Karpas-422 (cell line): Measurements from ENCODE around the gene NUP98. TPM values are rescaled to one million over a fixed set of nuclear protein-coding genes. Genes with fewer than 3 reads are reported as not detected.
A peak's percentile ranks its signal among the peaks of the same experiment; 100 is the strongest.

ENCODE experiments used
- DNase-seq: peaks from one replicate; pipeline ENCODE4 v3.0.0-alpha.2; 2015
- H2AFZ ChIP-seq: fragments of 200-600 bp; sonication (generic); 2 replicates; pipeline ENCODE4 v1.6.1; 2014; ENCODE audit warnings: antibody characterized with exemption, low read length, mixed read lengths
- H3K27ac ChIP-seq: fragments of 200-600 bp; sonication (generic); 2 replicates; pipeline ENCODE4 v1.5.1; 2014; ENCODE audit warnings: mild to moderate bottlenecking, low read length, moderate library complexity
- H3K27me3 ChIP-seq: fragments of 200-600 bp; sonication (generic); 2 replicates; pipeline ENCODE4 v1.6.1; 2014; ENCODE audit warnings: low read length, mixed read lengths
- H3K36me3 ChIP-seq: fragments of 200-600 bp; sonication (generic); 2 replicates; pipeline ENCODE4 v1.6.1; 2014; ENCODE audit warnings: low read length, mixed read lengths; ENCODE audit not compliant: insufficient read depth
- H3K4me1 ChIP-seq: fragments of 200-600 bp; sonication (generic); 2 replicates; pipeline ENCODE4 v1.6.1; 2014; ENCODE audit warnings: mild to moderate bottlenecking, low read length, mixed read lengths
- H3K4me2 ChIP-seq: fragments of 200-600 bp; sonication (generic); 2 replicates; pipeline ENCODE4 v1.6.1; 2014; ENCODE audit warnings: low read length, low read depth, mild to moderate bottlenecking; ENCODE audit not compliant: poor library complexity, severe bottlenecking
- H3K4me3 ChIP-seq: fragments of 200-600 bp; sonication (generic); 2 replicates; pipeline ENCODE4 v1.5.1; 2014; ENCODE audit warnings: mild to moderate bottlenecking, antibody characterized with exemption, low read length, mixed read lengths
- H3K79me2 ChIP-seq: fragments of 200-600 bp; sonication (generic); 2 replicates; pipeline ENCODE4 v1.6.1; 2014; ENCODE audit warnings: mild to moderate bottlenecking, low read length, mixed read lengths
- H3K9ac ChIP-seq: fragments of 200-600 bp; sonication (generic); 2 replicates; pipeline ENCODE4 v1.6.0; 2014; ENCODE audit warnings: low read length
- H3K9me2 ChIP-seq: fragments of 200-600 bp; sonication (generic), shearing (Covaris generic); replicated peaks from 2 replicates; pipeline ENCODE4 v1.6.0; 2014; ENCODE audit warnings: mild to moderate bottlenecking, low read length, moderate library complexity; ENCODE audit not compliant: insufficient read depth
- H3K9me3 ChIP-seq: fragments of 300-700, 200-600 bp; sonication (generic); 2 replicates; pipeline ENCODE4 v1.6.1; 2014; ENCODE audit warnings: low read length, mixed read lengths
- H4K20me1 ChIP-seq: fragments of 200-600 bp; sonication (generic); 2 replicates; pipeline ENCODE4 v1.6.1; 2014; ENCODE audit warnings: mild to moderate bottlenecking, antibody characterized with exemption, low read length, low read depth; ENCODE audit not compliant: insufficient read depth
- total RNA-seq: library from RNA; depleted of rRNA; stranded (reverse); fragments of >200 nt; shearing (Covaris generic); gene quantifications from 2 replicates; pipeline ENCODE4 v1.2.3, GENCODE V29; 2014; ENCODE audit warnings: low replicate concordance; rRNA removed

The NUP98 gene
- total RNA-seq = 123 and 124 TPM in 2 replicates

DNA sequence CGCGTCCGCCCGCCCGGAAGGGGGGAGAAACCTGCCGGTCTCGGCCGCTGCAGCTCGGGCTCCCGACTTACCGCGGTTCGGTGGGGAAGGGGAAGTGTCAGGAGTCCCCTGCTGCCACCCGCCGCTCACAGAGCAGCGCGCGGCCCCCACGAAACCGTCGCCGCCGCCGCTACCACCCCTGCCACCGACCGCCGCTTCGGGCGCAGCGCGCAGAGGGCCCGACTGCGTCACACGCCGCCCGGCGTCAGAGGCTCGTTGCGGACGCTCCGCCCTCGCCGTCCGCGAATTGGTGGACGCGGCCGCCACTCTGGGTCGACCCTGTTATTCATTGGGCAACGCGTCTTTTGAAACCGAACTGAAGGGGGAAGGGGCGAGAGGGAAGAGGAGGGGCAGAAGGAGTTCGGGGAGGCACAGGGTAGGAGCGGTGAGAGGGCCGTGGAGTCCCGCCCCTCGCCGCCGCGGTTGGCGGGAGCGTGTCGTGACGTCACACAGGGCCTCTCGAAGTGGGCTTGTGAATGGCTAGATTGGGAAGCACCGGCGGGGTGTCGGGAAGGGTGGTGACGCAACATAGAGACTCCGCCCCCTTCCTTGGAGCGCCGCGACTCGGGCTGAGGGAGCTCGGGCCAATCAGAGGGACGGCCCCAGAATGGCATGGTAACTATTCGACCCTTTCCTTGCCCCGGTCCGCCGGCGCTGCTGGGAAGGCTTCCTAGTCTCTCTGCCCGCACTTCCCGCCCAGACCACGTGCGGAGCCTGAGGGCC, at the start of gene NUP98:
NUP98 (minus strand) TSS at position 226 of the 762 bp plus-strand sequence. CDS start 15,437 bp downstream, outside the sequence.
- Histone ChIP-seq H4K20me1 (peaks cover 38% of the 10 kb centered on the region), H3K36me3 (peaks cover 27% of the 10 kb centered on the region), H3K79me2 (peaks cover 48% of the 10 kb centered on the region), H3K4me3 (peak within 1 kb of the TSS; percentile 92), H3K27me3 (no peaks in the 10 kb centered on the region), H3K27ac (peak within 1 kb of the TSS; percentile 58; the same call in 1 of the 2 replicates), H3K9me2 (no peaks in the 10 kb centered on the region), H3K9me3 (no peaks in the 10 kb centered on the region), H3K9ac (peak within 1 kb of the TSS; percentile 93), H3K4me1 (peaks cover 32% of the 10 kb centered on the region), H2AFZ (peak within 1 kb of the TSS; percentile 69; the same call in 1 of the 2 replicates), H3K4me2 (peak within 1 kb of the TSS; percentile 83)
- peak; percentile 100 for DNase-seq

DNA sequence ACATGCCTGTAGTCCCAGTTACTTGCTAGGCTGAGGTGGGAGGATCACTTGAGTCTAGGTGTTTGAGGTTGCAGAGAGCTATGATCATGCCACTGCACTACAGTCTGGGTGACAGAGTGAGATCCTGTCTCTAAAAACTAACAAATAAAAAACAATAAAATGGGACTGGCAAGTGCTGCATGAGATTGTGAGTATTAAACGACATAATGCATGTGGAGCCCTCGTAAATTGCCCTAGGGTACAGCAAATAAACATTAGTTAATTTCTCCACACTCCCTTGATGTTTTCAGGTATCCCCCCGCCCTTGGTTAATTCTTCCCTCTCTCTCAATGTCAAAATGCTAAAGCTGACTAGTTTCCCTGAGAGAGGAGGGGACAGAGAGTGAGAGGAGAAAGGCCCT, 48.3 kb upstream of the NUP98 start:
- Histone ChIP-seq H3K4me1 (peaks cover 10% of the 10 kb centered on the region), H3K27me3 (no peaks in the 10 kb centered on the region), H3K27ac (no peak overlapping the region), H4K20me1 (no peaks in the 10 kb centered on the region), H3K9me3 (no peaks in the 10 kb centered on the region), H3K9me2 (no peaks in the 10 kb centered on the region), H3K4me3 (no peak overlapping the region), H3K4me2 (no peak overlapping the region), H3K9ac (no peak overlapping the region), H3K36me3 (no peaks in the 10 kb centered on the region), H3K79me2 (no peaks in the 10 kb centered on the region; the same call in 1 of the 2 replicates), H2AFZ (no peak overlapping the region)
- DNase-seq = no peak

DNA sequence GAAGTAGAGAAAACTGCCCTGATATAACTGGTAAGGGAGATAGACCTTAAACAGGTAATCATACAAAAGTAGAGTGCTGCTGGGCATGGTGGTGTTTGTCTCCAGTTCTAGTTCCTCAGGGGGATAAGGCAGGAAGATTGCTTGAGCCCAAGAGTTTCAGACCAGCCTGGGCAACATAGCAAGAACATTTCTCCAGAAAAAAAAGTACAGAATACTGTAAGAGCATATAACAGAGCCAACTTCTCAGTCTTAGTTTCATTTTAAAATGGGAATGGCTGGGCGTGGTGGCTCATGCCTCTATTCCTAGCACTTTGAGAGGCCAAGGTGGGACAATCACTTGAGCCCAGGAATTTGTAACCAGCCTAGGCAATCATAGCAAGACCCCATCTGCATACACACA, 47.9 kb upstream of the NUP98 start:
- H4K20me1 ChIP-seq = no peaks in the 10 kb centered on the region
- H3K9ac ChIP-seq = no peak overlapping the region
- H3K36me3 ChIP-seq = no peaks in the 10 kb centered on the region
- H2AFZ ChIP-seq = no peak overlapping the region
- H3K9me3 ChIP-seq = no peaks in the 10 kb centered on the region
- no peaks in the 10 kb centered on the region for H3K9me2 ChIP-seq
- H3K27me3 ChIP-seq = no peaks in the 10 kb centered on the region
- H3K79me2 ChIP-seq = peaks cover 4% of the 10 kb centered on the region
- no peak overlapping the region for H3K4me2 ChIP-seq
- no peak for DNase-seq
- H3K27ac ChIP-seq = no peak overlapping the region
- peaks cover 10% of the 10 kb centered on the region for H3K4me1 ChIP-seq
- H3K4me3 ChIP-seq = no peak overlapping the region

- Histone ChIP-seq H3K4me3 (no peak overlapping the region), H3K9me3 (no peaks in the 10 kb centered on the region), H3K36me3 (no peaks in the 10 kb centered on the region), H3K9ac (no peak overlapping the region), H3K27ac (no peak overlapping the region), H3K27me3 (no peaks in the 10 kb centered on the region), H3K9me2 (no peaks in the 10 kb centered on the region), H4K20me1 (no peaks in the 10 kb centered on the region), H3K4me2 (no peak overlapping the region), H3K79me2 (peaks cover 23% of the 10 kb centered on the region), H3K4me1 (peaks cover 26% of the 10 kb centered on the region), H2AFZ (no peak overlapping the region)
- DNase-seq = no peak
These were observed 46.0 kb upstream of the NUP98 start for GRCh38 chr11:3843326-3843725.

- H3K36me3 ChIP-seq = no peaks in the 10 kb centered on the region
- H3K9me2 ChIP-seq = no peaks in the 10 kb centered on the region
- H2AFZ ChIP-seq = peak overlapping the region; percentile 96
- peak overlapping the region; percentile 98 for H3K9ac ChIP-seq
- H3K27me3 ChIP-seq = no peaks in the 10 kb centered on the region
- peaks cover 39% of the 10 kb centered on the region for H3K79me2 ChIP-seq
- peaks cover 42% of the 10 kb centered on the region for H3K4me1 ChIP-seq
- no peaks in the 10 kb centered on the region for H4K20me1 ChIP-seq
- peak overlapping the region; percentile 99 for H3K4me2 ChIP-seq
- peak overlapping the region; percentile 97 for H3K4me3 ChIP-seq
- H3K9me3 ChIP-seq = no peaks in the 10 kb centered on the region
- peak overlapping the region; percentile 90 for H3K27ac ChIP-seq
- DNase-seq = peak; percentile 98
These were observed 44.3 kb upstream of the NUP98 start for GRCh38 chr11:3841426-3842350.

DNA sequence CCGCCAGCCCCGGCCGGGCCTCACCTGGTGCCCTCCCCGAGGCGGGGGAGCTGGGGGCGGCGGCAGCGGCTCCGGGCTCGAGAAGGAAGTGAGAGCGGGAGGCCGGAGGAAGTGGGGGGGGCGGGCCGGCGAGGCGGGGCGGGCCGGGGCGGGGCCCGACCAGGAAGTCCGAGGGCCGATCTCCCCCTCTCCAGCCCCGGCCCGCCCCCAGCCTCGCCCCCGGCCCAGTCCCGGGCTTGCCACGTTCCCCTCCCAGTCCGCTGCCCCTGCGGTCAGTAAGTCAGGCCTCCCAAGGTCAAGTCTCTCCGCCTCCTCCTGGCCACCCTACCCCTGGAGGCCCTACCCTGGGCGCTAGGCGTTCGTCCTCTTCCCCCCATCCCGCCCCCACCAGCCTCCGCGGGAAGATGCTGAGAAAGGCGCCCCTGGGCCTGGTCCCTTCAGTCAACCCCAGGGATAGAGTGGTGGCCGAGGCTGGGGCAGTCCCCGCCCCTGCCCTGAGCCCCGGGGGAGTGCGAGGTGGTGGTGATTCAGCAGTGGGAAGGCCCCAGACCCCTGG, 43.6 kb upstream of the NUP98 start, which contains the start of gene RHOG:
RHOG (minus strand) TSS at position 90 of the 556 bp plus-strand sequence. CDS start 12,821 bp downstream, outside the sequence.
- H3K36me3 ChIP-seq = no peaks in the 10 kb centered on the region
- H3K4me2 ChIP-seq = peak within 1 kb of the TSS; percentile 99
- no peaks in the 10 kb centered on the region for H3K9me2 ChIP-seq
- peaks cover 46% of the 10 kb centered on the region for H3K79me2 ChIP-seq
- peaks cover 49% of the 10 kb centered on the region for H3K4me1 ChIP-seq
- peak within 1 kb of the TSS; percentile 98 for H3K9ac ChIP-seq
- no peaks in the 10 kb centered on the region for H3K9me3 ChIP-seq
- H4K20me1 ChIP-seq = no peaks in the 10 kb centered on the region
- H3K4me3 ChIP-seq = peak within 1 kb of the TSS; percentile 97
- peak within 1 kb of the TSS; percentile 96 for H2AFZ ChIP-seq
- DNase-seq = peak; percentile 92
- no peaks in the 10 kb centered on the region for H3K27me3 ChIP-seq
- H3K27ac ChIP-seq = peak within 1 kb of the TSS; percentile 90

- H2AFZ ChIP-seq = no peak overlapping the region
- peak overlapping the region; percentile 90 for H3K27ac ChIP-seq
- H3K9me3 ChIP-seq = no peaks in the 10 kb centered on the region
- H3K36me3 ChIP-seq = no peaks in the 10 kb centered on the region
- no peaks in the 10 kb centered on the region for H3K9me2 ChIP-seq
- H3K9ac ChIP-seq = peak overlapping the region; percentile 98
- H3K4me1 ChIP-seq = peaks cover 56% of the 10 kb centered on the region
- H3K4me2 ChIP-seq = peak overlapping the region; percentile 99
- peak; percentile 72 for DNase-seq
- peaks cover 53% of the 10 kb centered on the region for H3K79me2 ChIP-seq
- H3K27me3 ChIP-seq = no peaks in the 10 kb centered on the region
- no peaks in the 10 kb centered on the region for H4K20me1 ChIP-seq
- H3K4me3 ChIP-seq = peak overlapping the region; percentile 97
These were observed 42.9 kb upstream of the NUP98 start for GRCh38 chr11:3840004-3840869.
